ENCODE data around the gene BPIFA3.

Gene BPIFA3

DNA sequence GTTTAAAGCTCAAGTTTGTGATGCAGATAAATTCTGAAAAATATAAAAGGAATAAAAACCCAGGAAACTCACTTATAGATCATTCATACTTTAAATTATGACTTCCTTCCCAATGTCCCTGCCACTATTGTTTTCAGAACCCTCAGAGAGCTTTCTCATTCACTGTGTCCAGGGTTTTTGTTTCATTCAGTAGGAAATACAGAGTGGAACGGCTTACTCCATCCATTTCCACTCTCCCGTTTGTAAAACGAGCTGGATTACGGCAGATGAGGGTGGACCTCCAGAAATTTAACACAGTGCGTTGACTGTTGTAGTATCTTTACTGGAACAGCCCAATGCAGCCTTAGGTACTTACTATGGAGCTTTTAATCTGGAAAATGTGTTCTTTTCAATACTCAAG, 42.2 kb downstream of the BPIFA3 start:
- DNase-seq (ENCODE audit: low read depth in 1 of 2, low spot score in 1 of 2) = no peak

DNA sequence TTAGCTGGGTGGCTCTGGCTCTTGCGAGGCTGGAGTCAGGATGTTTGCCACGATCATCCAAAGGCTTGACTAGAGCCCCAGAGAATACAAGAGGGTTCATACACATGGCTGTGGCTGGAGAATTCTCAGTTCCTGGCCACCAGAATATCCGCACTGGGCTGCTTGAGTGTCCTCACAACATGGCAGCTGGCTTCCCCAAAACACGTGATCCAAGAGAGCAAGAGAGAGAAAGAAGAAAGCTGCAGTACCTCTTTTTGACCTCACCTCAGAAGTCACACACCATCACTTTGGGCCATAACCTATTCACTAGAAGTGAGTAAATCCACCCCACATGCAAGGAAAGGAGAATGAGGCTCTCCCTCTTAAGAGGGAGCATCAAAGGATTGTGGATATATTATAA, 44.3 kb downstream of the BPIFA3 start:
- no peak for DNase-seq (ENCODE audit: low read depth in 1 of 2, low spot score in 1 of 2)

DNA sequence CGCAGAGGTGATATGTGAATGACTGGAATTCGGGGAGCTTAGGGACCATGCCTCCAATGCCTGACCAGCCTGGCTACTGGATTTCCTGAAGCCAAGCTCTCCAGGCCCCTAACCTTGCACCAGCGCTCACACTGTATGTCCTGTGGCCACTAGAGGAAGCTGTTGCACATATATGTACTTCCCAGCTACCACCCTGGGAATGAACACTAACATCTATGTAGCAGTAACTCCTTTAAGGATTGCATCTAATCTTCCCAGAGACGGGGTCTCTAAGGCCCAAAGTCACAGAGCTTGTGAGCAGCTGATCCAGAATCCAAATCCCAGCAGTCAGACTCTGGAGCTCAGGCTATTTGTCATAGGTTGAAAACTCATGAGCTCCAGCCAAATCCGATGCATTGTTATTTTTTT, 45.5 kb downstream of the BPIFA3 start:
- DNase-seq (ENCODE audit: low read depth in 1 of 2, low spot score in 1 of 2) = no peak

DNA sequence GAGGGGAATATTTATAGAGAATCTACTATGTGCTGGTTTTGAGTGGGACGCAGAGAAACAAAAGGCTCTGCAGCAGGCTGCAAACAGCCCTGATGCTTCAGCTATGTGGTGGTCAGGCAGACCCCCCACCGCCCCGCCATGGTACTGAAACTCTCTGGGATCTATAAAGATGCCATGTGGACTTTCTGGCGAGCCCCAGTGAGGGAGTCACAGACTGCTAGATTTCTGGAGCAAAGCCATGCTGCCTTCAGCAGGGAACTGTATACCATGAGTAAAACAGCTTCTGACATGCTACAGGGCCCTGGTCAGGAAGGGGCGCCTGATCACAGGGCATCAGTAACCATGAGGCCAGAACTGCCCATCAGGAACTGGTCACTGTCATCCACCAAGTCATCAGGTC, 46.6 kb downstream of the BPIFA3 start:
- DNase-seq (ENCODE audit: low read depth in 1 of 2, low spot score in 1 of 2) = no peak

DNA sequence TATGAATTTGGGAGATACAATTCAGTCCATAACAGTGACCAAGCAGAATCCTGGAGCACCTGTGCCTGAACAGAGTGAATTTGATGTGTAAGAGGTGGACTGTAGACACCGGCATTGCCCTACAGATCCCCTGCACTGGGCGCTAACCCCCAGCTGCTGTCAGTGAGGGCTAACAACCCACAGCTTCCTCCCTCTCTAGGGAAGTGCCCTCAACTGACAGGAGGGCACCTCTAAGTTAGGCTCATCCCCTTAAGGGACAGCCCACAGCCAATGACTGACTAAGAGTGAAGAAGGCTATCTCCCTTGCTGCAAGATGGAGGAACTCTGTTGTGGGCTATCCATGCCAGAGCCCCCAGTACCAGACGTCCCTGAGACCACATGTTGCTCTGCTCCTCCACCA, 50.5 kb downstream of the BPIFA3 start:
- no peak for DNase-seq (ENCODE audit: low read depth in 1 of 2, low spot score in 1 of 2)

DNA sequence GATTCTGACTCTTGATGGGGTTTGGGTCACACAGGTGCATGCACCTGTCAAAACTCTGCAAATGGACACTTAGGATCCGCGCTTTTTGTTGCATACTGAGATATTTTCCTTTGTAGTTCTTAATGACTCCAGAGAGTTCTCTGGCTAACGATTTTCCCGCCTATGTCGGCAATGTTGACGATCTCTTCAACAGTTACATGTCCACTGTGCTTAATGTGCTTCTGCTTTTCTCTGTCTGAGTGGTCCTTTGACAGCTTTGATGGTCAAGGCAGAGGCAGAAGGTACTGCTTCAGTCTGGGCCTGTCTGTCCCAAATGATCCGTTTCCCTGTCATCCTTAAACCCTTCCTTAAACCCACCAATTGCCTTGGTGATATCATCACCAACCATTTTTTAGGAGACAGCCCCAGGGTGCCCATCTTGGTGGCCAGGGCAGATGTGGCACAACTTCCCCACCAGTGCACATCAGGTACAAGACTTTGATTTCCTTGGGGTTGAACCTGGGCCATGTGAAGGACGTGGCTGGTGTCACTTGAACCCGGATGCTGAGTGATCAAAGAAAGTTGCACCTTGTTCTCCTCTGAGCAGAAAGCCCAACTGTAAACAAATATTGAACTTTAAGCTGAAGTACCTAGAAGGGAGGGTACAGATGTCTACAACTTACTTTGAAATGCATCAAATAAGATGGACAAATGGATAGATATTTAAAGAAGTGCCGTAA, 55.2 kb downstream of the BPIFA3 start:
- DNase-seq (ENCODE audit: low read depth in 1 of 2, low spot score in 1 of 2) = no peak

DNA sequence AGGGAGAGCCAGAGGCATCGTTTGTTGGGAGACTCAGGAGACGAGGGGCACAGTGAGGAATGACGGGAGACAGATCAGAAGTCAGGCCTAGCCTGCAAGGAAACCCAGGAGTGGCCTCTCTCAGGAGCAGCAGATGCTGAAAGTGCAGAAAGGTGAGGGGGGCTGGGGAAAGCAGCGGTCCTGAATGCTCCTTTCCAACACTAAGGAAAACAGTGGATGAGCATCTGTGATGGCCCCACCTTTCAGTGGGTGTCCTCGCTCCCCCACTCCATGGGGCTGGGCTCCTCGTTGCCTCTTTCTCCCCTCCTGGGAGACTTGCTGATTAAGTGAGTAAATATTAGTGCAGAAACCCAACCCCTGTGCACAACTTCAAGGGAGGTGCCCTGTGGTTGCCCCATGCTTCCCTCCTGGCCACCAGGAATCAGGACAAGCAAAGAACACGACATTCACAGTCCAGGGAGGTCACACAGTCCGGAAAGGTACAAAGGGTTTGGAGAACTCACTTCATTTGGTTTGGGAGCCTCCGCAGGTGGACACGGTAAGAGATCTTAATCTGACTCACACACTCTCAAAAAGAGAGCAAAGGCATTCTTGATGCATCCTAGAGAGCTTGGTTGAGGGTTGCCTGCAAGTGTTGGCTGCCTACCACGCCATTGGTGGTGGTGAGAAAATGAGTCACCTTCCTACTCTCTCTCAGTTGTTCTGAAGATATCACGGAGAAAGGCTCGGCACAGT, 56.1 kb downstream of the BPIFA3 start:
- no peak for DNase-seq (ENCODE audit: low read depth in 1 of 2, low spot score in 1 of 2)

DNA sequence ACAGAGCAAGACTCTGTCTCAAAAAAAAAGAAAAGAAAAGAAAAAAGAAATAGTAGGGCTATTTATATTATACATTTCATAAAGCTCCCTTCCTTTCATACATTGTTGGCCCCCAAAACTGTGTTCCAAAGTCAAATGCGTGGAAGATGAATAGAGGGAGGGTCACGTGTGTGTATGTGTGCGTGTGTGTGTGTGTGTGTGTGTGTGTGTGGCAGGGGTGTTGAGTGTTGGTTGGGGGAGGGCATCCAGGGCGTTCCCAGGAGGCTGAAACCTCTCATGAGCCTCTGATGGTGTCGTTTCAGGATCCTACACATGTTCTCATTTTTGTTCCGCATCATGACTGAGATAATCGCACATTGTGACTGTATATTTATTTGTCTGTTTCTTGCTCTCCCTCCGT, 58.1 kb downstream of the BPIFA3 start:
- no peak for DNase-seq (ENCODE audit: low read depth in 1 of 2, low spot score in 1 of 2)

DNA sequence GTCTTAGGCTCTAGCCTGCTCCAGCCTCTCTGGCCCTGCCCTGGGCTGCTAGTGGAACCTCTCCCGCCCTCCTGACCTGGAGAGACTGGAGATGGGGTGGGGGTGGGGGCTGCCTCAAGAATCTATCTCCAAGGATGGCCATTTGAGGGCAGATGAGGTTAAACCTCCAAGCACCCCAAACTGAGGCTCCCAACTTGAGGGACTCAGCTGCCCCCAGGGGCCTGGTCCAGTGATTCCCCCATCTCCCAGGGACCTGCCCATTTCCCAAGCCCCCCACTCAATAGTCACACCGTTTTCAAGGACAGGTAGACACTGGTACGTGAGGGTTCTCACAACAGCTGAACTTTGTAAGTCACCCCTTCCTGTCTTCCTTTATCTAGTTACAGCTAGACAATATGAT, 58.7 kb downstream of the BPIFA3 start:
- DNase-seq (ENCODE audit: low read depth in 1 of 2, low spot score in 1 of 2) = no peak

DNA sequence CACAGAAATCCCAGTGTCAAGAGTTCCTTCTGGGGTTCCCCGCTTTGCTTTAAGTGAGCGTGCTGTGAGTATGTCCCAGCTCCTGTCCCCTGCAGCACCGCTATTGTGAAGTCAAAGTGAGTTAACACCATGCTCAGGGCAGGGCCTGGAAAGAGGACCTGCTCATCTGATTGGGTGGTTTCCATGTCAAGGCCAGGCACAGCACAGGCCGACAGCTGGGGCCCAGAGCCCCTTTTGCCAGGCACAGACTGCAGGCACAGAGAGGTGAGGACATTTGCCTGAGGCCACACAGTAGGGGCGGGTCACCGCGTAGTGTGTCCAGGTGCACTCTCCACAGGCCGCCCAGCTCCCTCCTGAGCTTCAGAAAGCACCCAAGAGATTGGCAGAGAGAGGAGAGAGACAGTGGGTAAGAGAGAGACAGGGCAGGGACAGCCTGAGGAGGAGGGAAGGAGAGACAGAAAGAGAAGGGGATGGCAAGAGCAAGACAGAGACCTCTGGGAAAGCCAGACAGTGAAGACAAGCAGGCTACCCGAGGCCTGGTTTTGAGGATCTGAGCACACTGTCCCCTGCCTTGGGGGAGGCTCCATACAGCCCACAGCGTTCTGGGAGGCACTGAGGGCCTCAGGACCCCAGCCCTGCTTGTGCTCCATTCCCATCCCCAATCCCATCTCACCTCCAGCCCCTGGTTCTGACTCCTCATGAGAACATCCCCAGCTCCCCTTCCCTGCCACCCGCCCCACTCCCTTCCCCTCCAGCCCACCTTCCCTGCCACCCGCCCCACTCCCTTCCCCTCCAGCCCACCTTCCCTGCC, 59.4 kb downstream of the BPIFA3 start:
- DNase-seq (ENCODE audit: low read depth in 1 of 2, low spot score in 1 of 2) = no peak
